GM12864 (cell line): ENCODE measurements around the gene COL7A1.

Experiments used
- DNase-seq: peaks from one replicate; pipeline ENCODE4 v3.0.0-alpha.2; 2011; ENCODE audit warnings: low read depth
- H3K4me3 ChIP-seq: 2 replicates; pipeline ENCODE4 v1.5.1; 2011; ENCODE audit warnings: mild to moderate bottlenecking, low read depth, low read length, control low read depth
- CTCF ChIP-seq: IDR thresholded peaks from 2 replicates; pipeline ENCODE4 v1.5.1; 2011; ENCODE audit warnings: low read depth, mild to moderate bottlenecking, moderate library complexity, low read length, control low read depth, inconsistent platforms; ENCODE audit errors: missing control alignments

Gene COL7A1

GRCh38 chr3:48630407-48630806 lies 35.3 kb upstream of the COL7A1 start:
- no peak for TF ChIP-seq CTCF
- no peak for DNase-seq
- no peak overlapping the region for H3K4me3 ChIP-seq

- no peak overlapping the region for H3K4me3 ChIP-seq
- no peak for DNase-seq
- no peak for TF ChIP-seq CTCF
Measured at GRCh38 chr3:48629894-48630293, 34.8 kb upstream of the COL7A1 start.

GRCh38 chr3:48628277-48629017 lies 33.3 kb upstream of the COL7A1 start:
- H3K4me3 ChIP-seq, result no peak overlapping the region
- no peak for TF ChIP-seq CTCF
- DNase-seq, result no peak

- no peak for TF ChIP-seq CTCF
- no peak overlapping the region for H3K4me3 ChIP-seq
- DNase-seq, result no peak
Measured at GRCh38 chr3:48625600-48625999, 30.5 kb upstream of the COL7A1 start.

- TF ChIP-seq CTCF, result no peak
- DNase-seq, result no peak
- H3K4me3 ChIP-seq, result no peak overlapping the region
Measured at GRCh38 chr3:48624767-48625166, 29.6 kb upstream of the COL7A1 start.

GRCh38 chr3:48623851-48624547 lies 28.9 kb upstream of the COL7A1 start:
- no peak overlapping the region for H3K4me3 ChIP-seq
- TF ChIP-seq CTCF, result no peak
- DNase-seq, result no peak

GRCh38 chr3:48621461-48621869 lies 26.3 kb upstream of the COL7A1 start, which contains the start of gene TMEM89:
TSS of gene TMEM89 (minus strand) at chr3:48621769. CDS start at chr3:48621756, 13 bp downstream.
- H3K4me3 ChIP-seq, result no peak within 1 kb of the TSS
- TF ChIP-seq CTCF, result no peak
- no peak for DNase-seq
